SJSA1 (cell line): ENCODE measurements around the gene BDH2. TPM values are rescaled to one million over a fixed set of nuclear protein-coding genes. Genes with fewer than 3 reads are reported as not detected.

Source experiments
- DNase-seq, 2 experiments: peaks; one replicate each; pipeline ENCODE4 v3.0.0-alpha.2; 2015 to 2020; ENCODE audit warnings: low spot score in 2 of 2, low read depth in 1 of 2
- H3K27ac ChIP-seq: fragments of 250-450 bp; sonication (Bioruptor Pico); 2 replicates; pipeline ENCODE4 v1.5.1; 2020; ENCODE audit warnings: mild to moderate bottlenecking, moderate library complexity
- H3K27me3 ChIP-seq: fragments of 250-450 bp; sonication (Bioruptor Pico); replicated peaks from 2 replicates; pipeline ENCODE4 v1.5.1; 2020; ENCODE audit warnings: mild to moderate bottlenecking, moderate library complexity
- H3K36me3 ChIP-seq: fragments of 250-450 bp; sonication (Bioruptor Pico); 2 replicates; pipeline ENCODE4 v1.5.1; 2020; ENCODE audit warnings: mild to moderate bottlenecking
- H3K4me1 ChIP-seq: fragments of 250-450 bp; sonication (Bioruptor Pico); replicated peaks from 2 replicates; pipeline ENCODE4 v1.6.1; 2021; ENCODE audit warnings: mild to moderate bottlenecking
- H3K4me3 ChIP-seq: fragments of 250-450 bp; sonication (Bioruptor Pico); 2 replicates; pipeline ENCODE4 v1.5.1; 2020; ENCODE audit warnings: mild to moderate bottlenecking
- H3K9me3 ChIP-seq: fragments of 250-450 bp; sonication (Bioruptor Pico); replicated peaks from 2 replicates; pipeline ENCODE4 v1.5.1; 2020; ENCODE audit warnings: mild to moderate bottlenecking
- total RNA-seq: library from RNA; depleted of rRNA; stranded (reverse); fragments of >200 nt; shearing (Covaris generic); gene quantifications from 2 replicates; pipeline ENCODE4 v1.2.3, GENCODE V29; 2014; rRNA removed

BDH2 gene
- total RNA-seq: 20.5 and 36.8 TPM in 2 replicates

DNA sequence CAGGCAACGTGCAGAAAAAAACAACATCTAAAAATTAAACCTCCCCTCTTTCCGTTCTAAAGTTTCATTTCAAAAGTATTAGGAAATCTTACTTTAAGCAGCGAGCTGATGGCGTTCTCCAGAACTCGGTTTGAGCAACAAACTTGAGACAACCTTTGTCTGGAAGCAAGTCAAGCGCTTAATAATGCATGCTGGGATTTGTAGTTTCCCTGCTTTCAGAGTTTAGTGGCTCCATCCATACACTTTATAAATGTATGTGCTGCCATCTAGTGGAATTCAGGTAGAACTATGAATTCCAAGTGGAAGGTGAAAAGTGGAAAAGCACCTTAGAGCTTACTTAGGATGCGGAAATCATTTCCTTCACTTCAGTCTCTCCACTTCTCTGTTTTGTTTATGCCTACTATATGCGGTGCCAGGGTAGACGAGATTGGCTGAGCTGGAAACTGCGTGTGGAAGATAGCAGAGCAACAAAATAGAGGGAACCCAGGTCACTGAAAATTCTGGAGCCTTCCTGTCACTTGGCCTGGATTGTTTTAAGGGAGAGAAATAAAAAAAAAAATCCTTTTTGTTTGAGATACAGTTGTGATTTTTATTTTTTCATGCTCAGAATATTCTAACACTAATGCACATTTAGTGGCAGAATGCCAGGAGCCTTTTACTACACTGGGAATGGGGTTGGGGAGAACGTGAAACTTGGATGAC is at the start of gene BDH2:
TSS of gene BDH2 (minus strand) at position 144 of the 702 bp plus-strand sequence. CDS start 3,580 bp downstream, outside the sequence.
- Histone ChIP-seq H3K4me1 (peaks cover 10% of the 10 kb centered on the region), H3K27me3 (no peaks in the 10 kb centered on the region), H3K4me3 (peak within 1 kb of the TSS; percentile 35), H3K9me3 (no peaks in the 10 kb centered on the region), H3K36me3 (no peaks in the 10 kb centered on the region), H3K27ac (peak within 1 kb of the TSS; percentile 37)
- DNase-seq: peak; percentile 58 to 64

DNA sequence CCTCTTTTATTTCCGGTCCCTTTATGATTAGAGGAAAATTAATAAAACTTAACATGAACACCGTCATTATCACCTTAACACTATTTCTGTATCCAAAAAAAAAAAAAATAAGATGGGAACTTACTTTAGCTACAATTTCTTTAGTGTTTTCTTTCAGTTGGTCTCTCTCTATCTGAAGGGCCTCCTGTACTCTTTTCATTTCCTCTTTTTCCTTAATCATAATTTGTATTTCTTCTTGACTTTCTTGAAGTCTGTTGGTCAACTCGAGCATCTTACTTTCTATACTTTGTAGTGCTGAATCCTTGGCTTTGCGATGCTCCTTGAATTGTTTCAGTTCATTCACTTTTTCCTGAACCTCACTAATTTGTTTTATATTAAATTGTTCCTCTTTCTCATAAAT is 45.3 kb upstream of the BDH2 start:
- Histone ChIP-seq H3K27ac (no peak overlapping the region), H3K9me3 (no peaks in the 10 kb centered on the region), H3K27me3 (no peaks in the 10 kb centered on the region), H3K4me3 (no peak overlapping the region), H3K4me1 (no peaks in the 10 kb centered on the region), H3K36me3 (peaks cover 91% of the 10 kb centered on the region)
- DNase-seq: no peak

DNA sequence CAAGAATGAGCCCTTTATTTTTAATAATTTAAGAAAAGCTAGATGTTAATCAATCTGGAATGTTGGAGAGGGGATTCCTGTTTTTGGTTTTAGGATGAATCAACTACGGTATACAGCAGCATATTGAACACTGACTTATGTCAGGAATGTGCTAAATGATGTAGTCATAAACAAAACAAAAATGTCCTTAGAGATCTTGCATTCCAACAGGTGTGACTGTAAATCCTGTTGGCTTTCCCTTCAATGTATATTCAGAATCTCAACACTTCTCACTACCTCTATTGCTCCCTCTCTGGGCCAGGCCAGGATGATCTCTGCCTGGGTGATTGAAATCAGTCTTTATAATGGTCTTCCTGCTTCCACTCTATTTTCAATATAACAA is 37.8 kb upstream of the BDH2 start:
- Histone ChIP-seq H3K36me3 (peaks cover 86% of the 10 kb centered on the region), H3K4me1 (peaks cover 9% of the 10 kb centered on the region), H3K27me3 (no peaks in the 10 kb centered on the region), H3K27ac (no peak overlapping the region), H3K9me3 (no peaks in the 10 kb centered on the region), H3K4me3 (no peak overlapping the region)
- DNase-seq: no peak

DNA sequence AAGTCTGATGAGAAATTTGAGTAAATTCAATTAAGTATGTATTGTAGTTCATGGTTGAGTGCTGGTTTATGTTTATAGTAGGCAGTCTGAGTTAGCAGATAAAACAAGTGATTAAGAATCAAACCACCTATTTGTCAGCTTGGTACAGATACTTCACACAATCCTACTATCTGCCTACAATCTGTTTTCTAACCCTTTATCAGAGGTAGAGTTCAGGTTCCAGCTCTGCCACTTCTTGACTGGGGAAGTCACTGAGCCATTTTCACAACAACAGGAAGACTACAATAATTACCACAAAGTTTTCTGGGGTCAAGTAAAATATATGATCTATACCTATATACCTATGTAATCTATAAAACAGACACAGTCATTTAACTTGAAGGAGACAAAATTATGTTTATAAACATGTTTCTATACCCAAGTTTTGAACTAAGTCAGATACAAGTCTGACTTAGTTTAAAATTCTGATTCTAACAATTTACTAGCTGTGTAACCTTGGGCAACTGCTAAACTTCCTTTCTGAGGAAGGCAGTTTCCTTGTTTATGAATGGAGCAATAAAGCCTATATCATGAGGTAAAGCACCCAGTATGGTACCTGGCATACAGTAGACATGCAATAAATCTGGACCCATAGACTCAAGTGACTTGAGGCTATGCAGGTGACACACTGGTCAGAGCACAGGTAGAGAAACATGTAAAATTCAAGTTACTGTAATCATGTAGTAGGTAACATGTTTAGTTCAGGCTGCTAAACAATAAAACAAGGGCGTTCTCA is 37.2 kb upstream of the BDH2 start:
- Histone ChIP-seq H3K4me3 (no peak overlapping the region), H3K36me3 (peaks cover 86% of the 10 kb centered on the region), H3K27ac (0 out of 2 replicates have a peak overlapping the region, but pooled peaks have one; percentile 21), H3K27me3 (no peaks in the 10 kb centered on the region), H3K4me1 (peaks cover 9% of the 10 kb centered on the region), H3K9me3 (no peaks in the 10 kb centered on the region)
- no peak for DNase-seq

DNA sequence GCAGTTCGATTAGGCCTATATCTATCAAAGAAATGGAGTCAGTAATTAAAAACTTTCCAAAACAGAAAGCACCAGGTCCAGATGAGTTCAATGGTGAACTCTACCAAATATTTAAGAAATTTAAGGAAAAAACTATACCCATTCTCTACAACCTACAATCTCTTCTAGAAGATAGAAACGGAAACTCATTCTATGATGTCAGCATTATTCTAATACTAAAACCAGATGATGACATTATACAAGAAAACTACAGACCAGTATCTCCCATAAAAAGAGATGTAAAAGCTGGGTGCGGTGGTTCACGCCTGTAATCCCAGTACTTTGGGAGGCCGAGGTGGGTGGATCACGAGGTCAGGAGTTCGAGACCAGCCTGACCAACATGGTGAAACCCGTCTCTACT is 29.5 kb upstream of the BDH2 start:
- peaks cover 67% of the 10 kb centered on the region for H3K36me3 ChIP-seq
- DNase-seq: no peak
- no peak overlapping the region for H3K27ac ChIP-seq
- H3K9me3 ChIP-seq: no peaks in the 10 kb centered on the region; the same call in 1 of the 2 replicates
- H3K4me3 ChIP-seq: no peak overlapping the region
- no peaks in the 10 kb centered on the region for H3K4me1 ChIP-seq
- no peaks in the 10 kb centered on the region; the same call in 1 of the 2 replicates for H3K27me3 ChIP-seq

DNA sequence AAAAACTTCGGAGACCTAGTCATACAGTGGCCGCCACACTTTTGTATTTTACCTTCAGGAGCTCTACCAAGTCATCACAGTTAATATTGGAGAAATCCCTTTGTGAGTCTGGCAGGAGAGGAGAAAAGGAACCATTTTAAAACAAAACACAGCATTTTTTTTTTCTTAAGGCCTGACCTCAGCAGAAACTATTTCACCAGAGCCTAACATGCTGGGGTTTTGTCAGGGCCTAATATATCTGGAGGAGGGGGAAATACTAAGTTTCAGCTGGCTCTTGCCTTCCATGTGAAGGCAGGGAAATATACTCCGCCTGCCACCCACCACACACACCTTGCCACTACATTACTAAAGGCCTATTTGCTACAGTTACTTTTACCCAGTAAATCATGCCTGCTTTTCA is 26.5 kb upstream of the BDH2 start:
- H3K4me3 ChIP-seq: no peak overlapping the region
- peaks cover 65% of the 10 kb centered on the region for H3K36me3 ChIP-seq
- no peak for DNase-seq
- H3K27ac ChIP-seq: no peak overlapping the region
- no peaks in the 10 kb centered on the region; the same call in 1 of the 2 replicates for H3K27me3 ChIP-seq
- no peaks in the 10 kb centered on the region; the same call in 1 of the 2 replicates for H3K9me3 ChIP-seq
- H3K4me1 ChIP-seq: no peaks in the 10 kb centered on the region

DNA sequence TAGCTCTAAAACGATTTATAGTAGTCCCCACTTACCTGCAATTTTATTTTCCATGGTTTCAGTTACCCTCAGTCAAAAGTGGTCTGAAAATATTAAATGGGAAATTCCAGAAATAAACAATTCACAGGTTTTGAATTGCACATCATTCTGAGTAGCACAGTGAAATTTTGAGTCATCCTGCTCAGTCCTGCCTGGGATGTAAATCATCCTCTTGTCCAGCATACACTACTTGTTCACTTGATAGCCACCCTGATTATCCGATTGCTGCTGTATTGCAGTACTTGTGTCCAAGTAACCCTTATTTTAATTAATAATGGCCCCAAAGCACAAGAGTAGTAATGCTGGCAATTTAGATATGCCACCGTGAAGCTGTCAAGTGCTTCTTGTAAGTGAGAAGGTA is 23.5 kb upstream of the BDH2 start:
- Histone ChIP-seq H3K27me3 (no peaks in the 10 kb centered on the region), H3K4me1 (no peaks in the 10 kb centered on the region), H3K36me3 (peaks cover 62% of the 10 kb centered on the region), H3K4me3 (no peak overlapping the region), H3K9me3 (no peaks in the 10 kb centered on the region), H3K27ac (no peak overlapping the region)
- DNase-seq: no peak

DNA sequence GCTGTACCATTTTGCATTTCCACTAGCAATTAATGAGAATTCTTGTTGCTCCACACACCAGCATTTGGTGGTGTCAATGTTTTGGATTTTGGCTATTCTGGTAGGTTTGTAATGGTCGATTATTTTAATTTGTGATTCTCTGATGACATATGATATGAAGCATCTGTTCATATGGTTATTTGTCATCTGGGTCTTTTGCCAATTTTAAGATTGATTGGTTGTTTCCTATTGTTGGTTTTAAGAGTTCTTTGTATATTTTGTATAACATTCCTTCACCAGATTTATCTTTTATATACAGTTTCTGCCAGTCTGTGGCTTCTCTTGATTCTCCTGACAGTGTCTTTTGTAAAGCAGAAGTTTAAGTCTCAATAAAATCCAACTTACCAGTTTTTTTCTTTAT is 18.5 kb upstream of the BDH2 start:
- H3K27ac ChIP-seq: no peak overlapping the region
- H3K4me3 ChIP-seq: no peak overlapping the region
- DNase-seq: no peak
- H3K9me3 ChIP-seq: no peaks in the 10 kb centered on the region
- H3K27me3 ChIP-seq: no peaks in the 10 kb centered on the region
- peaks cover 65% of the 10 kb centered on the region for H3K36me3 ChIP-seq
- no peaks in the 10 kb centered on the region for H3K4me1 ChIP-seq

DNA sequence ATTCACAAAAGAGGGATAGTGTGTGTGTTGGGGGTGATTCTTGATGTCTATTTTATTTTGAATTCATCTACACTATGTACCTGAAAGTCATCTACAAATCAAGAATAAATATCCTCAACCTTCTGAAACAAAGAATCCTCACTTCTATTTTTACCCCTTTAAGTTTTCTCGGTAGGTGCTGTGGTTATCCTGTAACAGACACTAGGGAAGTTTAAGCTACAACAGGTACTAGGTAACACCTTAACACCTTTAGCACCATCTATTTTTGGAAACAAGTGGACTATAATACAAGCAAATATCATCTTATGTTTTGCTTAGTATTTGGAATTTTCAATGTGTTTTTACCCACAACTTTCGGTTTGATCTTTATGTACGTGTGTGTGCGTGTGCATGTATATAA is 12.0 kb upstream of the BDH2 start:
- Histone ChIP-seq H3K9me3 (no peaks in the 10 kb centered on the region), H3K27me3 (no peaks in the 10 kb centered on the region), H3K36me3 (peaks cover 63% of the 10 kb centered on the region), H3K27ac (no peak overlapping the region), H3K4me1 (no peaks in the 10 kb centered on the region), H3K4me3 (no peak overlapping the region)
- DNase-seq: no peak

DNA sequence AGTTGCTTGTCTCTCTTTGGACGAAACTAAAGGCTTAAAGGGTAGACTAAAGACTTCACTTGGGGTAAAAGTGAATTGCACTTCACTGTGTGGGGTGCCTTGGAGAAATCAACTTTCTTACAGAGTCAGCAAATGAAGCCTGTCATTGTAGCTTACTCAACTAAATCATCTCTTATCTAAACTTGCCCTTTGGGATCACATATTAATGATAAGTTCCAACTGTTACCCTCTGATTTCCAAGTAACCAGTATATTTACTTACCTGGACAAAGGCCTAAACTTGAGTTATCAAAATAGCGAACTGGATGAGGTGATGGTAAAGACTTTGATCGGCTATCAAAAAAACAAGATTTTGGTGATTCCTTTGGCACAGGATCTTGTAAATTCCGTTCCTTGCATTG is 8.9 kb upstream of the BDH2 start:
- Histone ChIP-seq H3K4me1 (no peaks in the 10 kb centered on the region; the same call in 1 of the 2 replicates), H3K4me3 (no peak overlapping the region), H3K9me3 (no peaks in the 10 kb centered on the region), H3K27me3 (no peaks in the 10 kb centered on the region), H3K36me3 (peaks cover 55% of the 10 kb centered on the region), H3K27ac (no peak overlapping the region)
- no peak for DNase-seq

DNA sequence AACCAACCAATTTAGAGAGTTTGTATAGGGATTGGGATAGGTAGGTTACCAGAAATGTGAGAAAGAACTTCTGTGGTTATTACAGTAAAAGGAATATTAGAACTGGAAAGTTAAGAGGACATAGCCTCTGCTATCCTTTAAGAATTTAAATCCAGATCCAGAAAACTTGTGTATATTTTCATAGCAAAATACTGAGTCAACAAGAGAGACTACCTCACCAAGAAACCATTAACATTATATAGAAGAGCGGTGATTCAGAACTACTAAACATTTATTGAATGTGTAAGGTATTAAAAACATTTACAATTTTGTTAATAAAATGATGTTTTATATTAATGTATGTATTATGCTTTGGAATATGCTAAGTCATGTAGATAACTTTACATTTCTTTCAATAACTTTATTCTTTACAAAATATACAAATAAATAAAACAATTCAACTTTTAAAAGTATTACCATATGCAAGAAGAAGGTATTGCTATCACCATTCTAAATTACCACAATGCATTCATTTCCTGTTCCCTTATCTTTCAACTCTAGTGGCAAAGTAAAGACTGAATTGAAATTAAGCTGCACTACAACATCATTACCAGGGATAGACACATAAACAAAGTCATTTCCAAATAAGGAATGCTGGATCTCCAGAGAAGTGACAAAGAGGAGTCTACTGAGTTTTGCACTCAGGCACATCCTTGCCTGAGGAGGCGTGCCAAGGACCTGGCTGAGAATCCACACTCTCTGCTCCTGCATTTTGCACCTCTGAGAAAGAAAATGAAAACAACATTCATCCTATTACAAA is 6.1 kb upstream of the BDH2 start:
- DNase-seq: no peak
- H3K4me1 ChIP-seq: no peaks in the 10 kb centered on the region; the same call in 1 of the 2 replicates
- H3K27me3 ChIP-seq: no peaks in the 10 kb centered on the region
- H3K27ac ChIP-seq: no peak overlapping the region
- H3K4me3 ChIP-seq: no peak overlapping the region
- peaks cover 44% of the 10 kb centered on the region for H3K36me3 ChIP-seq
- H3K9me3 ChIP-seq: no peaks in the 10 kb centered on the region

DNA sequence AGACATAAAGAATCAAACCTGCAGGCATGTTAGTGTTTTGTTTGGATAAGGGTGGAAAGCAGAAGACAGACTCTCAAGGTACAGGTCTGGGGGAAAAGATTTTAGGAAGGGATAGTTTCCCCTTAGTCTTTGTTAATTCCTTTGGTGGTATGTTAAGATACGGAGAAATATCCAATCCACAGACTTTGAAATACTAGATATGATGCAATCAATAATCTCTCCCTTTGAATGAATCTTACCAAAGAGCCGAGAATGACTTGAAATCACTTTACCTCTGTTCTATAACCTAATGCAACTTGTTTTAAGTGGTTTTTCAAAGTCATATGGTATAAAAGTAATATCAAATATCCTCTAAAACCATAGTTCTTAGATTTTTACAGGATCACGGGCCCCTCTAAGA is 5.3 kb upstream of the BDH2 start:
- Histone ChIP-seq H3K27ac (no peak overlapping the region), H3K4me1 (no peaks in the 10 kb centered on the region; the same call in 1 of the 2 replicates), H3K9me3 (no peaks in the 10 kb centered on the region), H3K36me3 (peaks cover 35% of the 10 kb centered on the region), H3K4me3 (no peak overlapping the region), H3K27me3 (no peaks in the 10 kb centered on the region)
- DNase-seq: no peak

DNA sequence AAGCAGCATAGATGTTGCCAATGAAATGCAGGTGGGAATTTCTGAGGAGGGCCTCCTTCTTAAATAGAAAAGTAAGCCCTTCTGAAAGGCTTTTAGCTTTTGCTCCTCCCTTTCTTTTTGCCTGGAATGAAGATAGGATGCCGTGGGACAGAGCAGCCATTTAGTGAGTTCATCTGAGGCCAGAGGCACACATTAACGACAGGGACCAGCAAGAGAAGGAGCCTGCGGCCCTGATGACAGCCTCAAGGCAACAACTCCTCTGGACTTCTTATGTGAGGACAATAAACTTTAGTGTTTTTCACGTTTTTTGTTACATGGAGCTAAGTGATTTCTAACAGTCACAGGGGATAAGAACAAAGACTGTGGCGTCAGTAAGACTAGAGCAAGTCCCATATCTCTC is 1.1 kb upstream of the BDH2 start:
- no peak for DNase-seq
- H3K4me3 ChIP-seq: no peak overlapping the region
- H3K27ac ChIP-seq: no peak overlapping the region
- no peaks in the 10 kb centered on the region for H3K9me3 ChIP-seq
- peaks cover 10% of the 10 kb centered on the region for H3K4me1 ChIP-seq
- H3K27me3 ChIP-seq: no peaks in the 10 kb centered on the region
- no peaks in the 10 kb centered on the region; the same call in 1 of the 2 replicates for H3K36me3 ChIP-seq
